ENCODE results near the gene SLC25A5. TPM values are rescaled to one million over a fixed set of nuclear protein-coding genes. Genes with fewer than 3 reads are reported as not detected.

The SLC25A5 gene
- total RNA-seq = 100 to 1,000 TPM; 165 to 302 (median 209) TPM

GRCh38 chrX:119467842-119468550 is at the start of gene SLC25A5:
Gene SLC25A5 (plus strand): TSS chrX:119468444. CDS start chrX:119468516, 72 bp downstream.
- no peaks in the 10 kb centered on the region for H3K27me3 ChIP-seq
- no peaks in the 10 kb centered on the region for H3K9me3 ChIP-seq
- peaks cover 0 to 21% (median 0%) of the 10 kb centered on the region in 3 donors for H3K4me1 ChIP-seq
- H3K36me3 ChIP-seq = peaks cover 0 to 22% of the 10 kb centered on the region in 2 donors
- TF ChIP-seq EP300 (IDR thresholded peaks at IDR 0.05) = no peak
- peak; percentile 94 for TF ChIP-seq POLR2AphosphoS5 (IDR thresholded peaks at IDR 0.05)
- TF ChIP-seq POLR2A (IDR thresholded peaks at IDR 0.05) = peak; percentile 85 to 92
- no peak for TF ChIP-seq CTCF (IDR thresholded peaks at IDR 0.05)
- H3K27ac ChIP-seq = peak within 1 kb of the TSS; percentile 93 to 100 (median 97)
- peak; percentile 94 for ATAC-seq
- WGBS, 2 donors (ENCODE audit: low coverage in 1 of 2) = 20 to 22% methylated on average over 5 to 11 of the region's 46 CpGs
- H3K4me3 ChIP-seq = peak within 1 kb of the TSS; percentile 82 to 99

DNA sequence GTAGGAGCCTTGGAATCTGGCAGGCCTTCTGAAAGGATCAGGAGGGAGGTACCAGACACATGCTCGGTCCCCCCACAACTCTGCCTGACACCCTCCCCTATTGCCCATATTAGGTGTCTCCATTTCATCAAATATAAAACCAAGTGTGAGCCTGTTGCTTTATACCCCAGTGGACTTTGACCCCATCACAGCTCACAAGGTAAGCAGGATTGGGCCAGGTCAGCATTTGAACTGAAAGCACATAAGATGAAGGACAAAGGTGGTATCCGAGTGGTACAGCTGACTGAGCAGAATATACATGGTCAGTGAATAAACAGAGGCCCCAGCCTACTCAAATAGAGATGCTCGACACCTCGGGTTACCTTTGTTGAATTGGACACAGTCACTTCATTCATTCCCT is 49.1 kb upstream of the SLC25A5 start:
- Histone ChIP-seq H3K27me3 (no peaks in the 10 kb centered on the region), H3K9me3 (no peaks in the 10 kb centered on the region), H3K27ac (no peak overlapping the region), H3K4me3 (no peak overlapping the region), H3K4me1 (no peaks in the 10 kb centered on the region), H3K36me3 (peaks cover 0 to 16% of the 10 kb centered on the region in 2 donors)
- ATAC-seq = no peak
- no peak for TF ChIP-seq EP300 (IDR thresholded peaks at IDR 0.05)
- 93% methylated on average over 3 to 4 of the region's 4 CpGs for WGBS, 2 donors (ENCODE audit: low coverage in 1 of 2)

GRCh38 chrX:119419898-119420297 is 48.3 kb upstream of the SLC25A5 start:
- Histone ChIP-seq H3K4me3 (no peak overlapping the region), H3K36me3 (peaks cover 0 to 16% of the 10 kb centered on the region in 2 donors), H3K4me1 (no peaks in the 10 kb centered on the region), H3K27me3 (no peaks in the 10 kb centered on the region), H3K27ac (no peak overlapping the region), H3K9me3 (no peaks in the 10 kb centered on the region)
- WGBS, 2 donors (ENCODE audit: low coverage in 1 of 2) = 76% methylated on average over 2 of the region's 2 CpGs; no CpG with 5 or more reads in 1 of the 2 donors
- ATAC-seq = no peak
- no peak for TF ChIP-seq POLR2AphosphoS5 (IDR thresholded peaks at IDR 0.05)
- TF ChIP-seq CTCF (IDR thresholded peaks at IDR 0.05) = no peak
- no peak for TF ChIP-seq EP300 (IDR thresholded peaks at IDR 0.05)
- no peak for TF ChIP-seq POLR2A (IDR thresholded peaks at IDR 0.05)

DNA sequence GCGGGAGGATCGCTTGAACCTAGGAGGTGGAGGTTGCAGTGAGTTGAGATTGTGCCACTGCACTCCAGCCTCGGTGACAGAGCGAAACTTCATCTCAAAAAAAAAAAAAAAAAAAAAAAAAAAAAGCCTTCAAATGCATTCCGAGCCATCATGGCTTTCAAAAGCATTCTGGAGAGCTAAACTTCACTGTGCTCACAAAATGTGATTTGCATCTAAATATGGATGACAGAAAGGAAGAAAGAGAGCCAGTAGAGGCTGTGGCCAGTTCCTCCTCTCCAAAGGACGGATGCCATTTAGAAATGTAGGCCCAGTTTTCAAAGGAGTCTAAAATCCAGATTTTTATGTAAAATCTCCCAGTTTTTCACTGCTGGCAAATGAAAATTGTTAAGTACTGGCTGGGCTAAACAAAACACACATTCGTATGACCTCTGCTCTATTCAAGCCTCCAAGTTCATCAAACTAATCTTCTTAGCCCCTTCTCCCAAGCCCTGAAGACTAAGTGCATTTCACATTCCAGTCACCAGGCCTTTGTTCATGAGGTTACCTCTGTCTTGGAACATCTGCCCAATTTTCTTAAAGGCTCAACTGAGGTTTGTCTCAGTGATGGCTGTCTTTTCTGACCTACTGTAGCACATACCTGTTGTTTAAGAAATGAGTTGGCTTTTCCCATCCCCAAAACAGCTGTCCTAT is 47.1 kb upstream of the SLC25A5 start:
- WGBS, 2 donors (ENCODE audit: low coverage in 1 of 2) = 50 to 73% methylated on average over 2 to 3 of the region's 7 CpGs
- ATAC-seq = no peak
- no peak overlapping the region for H3K27ac ChIP-seq
- no peaks in the 10 kb centered on the region for H3K9me3 ChIP-seq
- TF ChIP-seq CTCF (IDR thresholded peaks at IDR 0.05) = no peak
- no peak for TF ChIP-seq POLR2A (IDR thresholded peaks at IDR 0.05)
- TF ChIP-seq EP300 (IDR thresholded peaks at IDR 0.05) = no peak
- H3K27me3 ChIP-seq = no peaks in the 10 kb centered on the region
- H3K4me3 ChIP-seq = no peak overlapping the region
- no peaks in the 10 kb centered on the region for H3K4me1 ChIP-seq
- peaks cover 0 to 16% of the 10 kb centered on the region in 2 donors for H3K36me3 ChIP-seq

GRCh38 chrX:119423631-119424030 is 44.6 kb upstream of the SLC25A5 start:
- no peaks in the 10 kb centered on the region for H3K9me3 ChIP-seq
- no peak overlapping the region for H3K4me3 ChIP-seq
- no peak overlapping the region for H3K27ac ChIP-seq
- H3K4me1 ChIP-seq = no peaks in the 10 kb centered on the region
- H3K36me3 ChIP-seq = peaks cover 0 to 7% of the 10 kb centered on the region in 2 donors
- no peaks in the 10 kb centered on the region for H3K27me3 ChIP-seq
- no peak for ATAC-seq
- TF ChIP-seq POLR2AphosphoS5 (IDR thresholded peaks at IDR 0.05) (no peak), POLR2A (IDR thresholded peaks at IDR 0.05) (no peak), EP300 (IDR thresholded peaks at IDR 0.05) (no peak), CTCF (IDR thresholded peaks at IDR 0.05) (no peak)
- 93 to 95% methylated on average over 2 to 4 of the region's 14 CpGs for WGBS, 2 donors (ENCODE audit: low coverage in 1 of 2)
